GM19468 (cell line): ENCODE results near the gene HSH2D.

Source experiments
- ATAC-seq: cut with Tn5 transposase; IDR thresholded peaks from one replicate; pipeline ENCODE4 v1.9.1; 2021; ENCODE audit warnings: mild to moderate bottlenecking, moderate library complexity, moderate number of reproducible peaks; ENCODE audit not compliant: unreplicated experiment; ENCODE audit errors: extremely low read depth

HSH2D gene

DNA sequence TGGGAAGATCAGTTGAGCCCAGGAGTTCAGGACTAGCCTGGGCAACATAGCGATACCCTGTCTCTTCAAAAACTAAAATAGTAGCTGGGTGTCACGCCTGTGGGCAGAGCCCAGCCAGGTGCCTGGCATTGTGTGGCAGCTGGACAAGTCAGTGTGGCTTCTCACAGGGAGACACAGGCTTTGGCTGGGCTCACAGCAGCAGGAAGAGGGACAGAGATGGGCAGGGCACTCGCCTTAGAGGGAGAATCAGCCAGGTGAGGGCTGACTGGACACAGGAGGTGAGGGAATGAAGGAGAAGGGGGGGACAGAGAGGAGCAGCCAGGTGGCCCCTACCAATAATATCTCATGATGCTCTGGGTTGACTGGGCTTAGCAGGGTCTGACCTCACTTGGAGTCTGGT lies 45.0 kb downstream of the HSH2D start:
- ATAC-seq, result no peak

GRCh38 chr19:16190198-16190597 lies 46.7 kb downstream of the HSH2D start:
- ATAC-seq, result no peak

DNA sequence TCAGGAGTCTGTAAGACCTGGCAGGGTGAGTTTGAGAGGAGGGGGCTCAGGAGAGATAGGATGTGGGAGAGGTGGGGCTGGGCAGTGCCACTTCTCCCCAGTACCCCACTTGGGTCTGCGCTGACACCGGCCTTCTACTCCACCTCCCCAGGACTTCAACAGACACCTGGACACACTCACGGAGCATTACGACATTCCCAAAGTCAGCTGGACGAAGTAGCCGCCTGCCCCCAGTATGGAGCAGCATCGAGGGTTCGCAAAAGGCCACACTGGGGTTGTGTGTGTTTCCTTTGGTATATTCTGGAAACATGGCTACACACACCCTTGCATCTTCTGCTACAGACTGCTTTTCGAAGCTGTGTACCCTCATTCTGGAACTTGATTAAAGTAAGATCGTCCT lies 47.3 kb downstream of the HSH2D start:
- ATAC-seq, result no peak

DNA sequence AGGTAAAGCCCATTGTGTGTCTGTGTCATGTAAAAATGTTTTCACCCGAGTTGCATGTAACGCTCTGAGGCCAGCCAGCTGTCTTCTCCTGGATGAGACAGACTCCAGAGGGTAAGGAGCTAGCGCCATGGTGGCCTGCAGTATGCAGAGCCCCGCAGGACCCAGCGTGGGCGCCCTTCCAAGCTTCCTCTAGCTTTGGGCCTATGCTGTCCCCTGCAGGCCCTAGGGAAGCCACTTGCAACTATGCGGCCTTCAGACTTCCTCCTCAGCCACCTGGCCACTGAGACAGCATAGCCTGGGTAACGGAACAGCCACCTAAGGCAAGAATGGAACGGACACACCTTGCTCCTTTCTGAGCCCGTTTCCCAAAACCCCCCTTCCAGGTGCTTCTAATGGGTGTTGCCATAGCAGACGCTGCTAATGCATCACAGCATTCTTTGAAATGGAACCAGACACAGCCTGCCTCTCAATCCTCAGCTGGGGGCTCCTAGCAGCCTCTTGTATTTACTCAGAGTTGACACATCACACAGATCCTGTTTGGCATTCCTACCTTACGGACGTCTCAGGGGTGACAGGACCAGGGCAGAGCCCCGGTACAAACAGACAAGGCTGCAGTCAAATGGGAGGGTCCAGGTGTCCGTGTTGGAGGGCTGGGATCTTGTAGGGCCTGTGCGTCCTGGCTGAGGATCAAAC lies 47.9 kb downstream of the HSH2D start:
- no peak for ATAC-seq

- ATAC-seq, result no peak
Observed at GRCh38 chr19:16193466-16193865, 50.0 kb downstream of the HSH2D start.

GRCh38 chr19:16197188-16197621 lies 53.7 kb downstream of the HSH2D start:
- peak; percentile 6 for ATAC-seq

- ATAC-seq, result peak; percentile 81
Observed at GRCh38 chr19:16197622-16198369, 54.3 kb downstream of the HSH2D start, which contains the start of gene AP1M1. AP1M1 (plus strand) TSS chr19:16197911; CDS start chr19:16198027, 116 bp downstream.

DNA sequence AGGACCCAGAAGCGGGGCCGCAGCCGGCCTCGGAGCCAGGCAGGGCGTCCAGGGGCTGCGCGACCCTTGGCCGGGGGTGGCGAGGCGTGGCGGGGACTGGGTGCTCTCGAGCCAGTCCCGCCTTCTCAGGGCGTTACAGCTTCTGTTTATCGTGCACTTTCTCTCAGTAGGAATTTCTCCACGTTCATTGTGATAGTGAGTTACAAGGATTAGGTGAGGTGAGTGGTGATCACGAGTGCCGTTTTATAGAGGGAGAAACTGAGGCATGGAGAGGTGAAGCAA lies 54.8 kb downstream of the HSH2D start:
- no peak for ATAC-seq

DNA sequence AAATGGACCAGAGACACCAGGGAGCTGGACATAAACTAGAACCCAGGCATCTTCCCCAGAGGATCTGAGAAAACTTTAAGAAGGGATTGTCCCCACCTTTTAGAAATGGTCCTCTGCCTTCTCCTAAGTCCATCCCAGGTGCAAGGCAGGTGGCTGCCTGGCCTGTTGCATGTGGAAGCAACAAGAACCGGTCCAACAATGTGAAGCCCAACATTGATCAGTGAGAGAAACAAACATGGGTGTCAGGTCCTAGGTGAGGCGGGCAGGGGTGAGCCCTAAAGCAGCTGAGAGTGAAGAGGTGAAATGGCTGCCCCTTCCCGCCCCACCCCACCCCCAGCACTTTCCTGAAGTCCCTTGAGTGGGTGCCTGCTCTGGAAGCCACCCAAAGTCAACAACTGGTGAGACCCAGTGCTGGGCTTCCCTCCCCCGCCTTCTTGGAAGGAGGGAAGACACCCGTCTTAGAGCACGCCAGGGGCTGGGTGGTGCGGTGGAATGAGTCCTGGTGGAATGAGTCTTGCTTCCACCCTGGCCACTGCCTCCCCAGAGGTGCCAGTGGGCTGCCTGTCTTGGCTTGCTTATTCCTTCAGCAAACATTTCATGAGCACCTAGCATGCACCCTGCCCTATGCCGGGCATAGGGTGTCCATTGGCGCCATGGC lies 55.9 kb downstream of the HSH2D start:
- no peak for ATAC-seq

GRCh38 chr19:16200038-16201010 lies 56.8 kb downstream of the HSH2D start:
- no peak for ATAC-seq

- ATAC-seq, result no peak
Observed at GRCh38 chr19:16201011-16201391, 57.5 kb downstream of the HSH2D start.

DNA sequence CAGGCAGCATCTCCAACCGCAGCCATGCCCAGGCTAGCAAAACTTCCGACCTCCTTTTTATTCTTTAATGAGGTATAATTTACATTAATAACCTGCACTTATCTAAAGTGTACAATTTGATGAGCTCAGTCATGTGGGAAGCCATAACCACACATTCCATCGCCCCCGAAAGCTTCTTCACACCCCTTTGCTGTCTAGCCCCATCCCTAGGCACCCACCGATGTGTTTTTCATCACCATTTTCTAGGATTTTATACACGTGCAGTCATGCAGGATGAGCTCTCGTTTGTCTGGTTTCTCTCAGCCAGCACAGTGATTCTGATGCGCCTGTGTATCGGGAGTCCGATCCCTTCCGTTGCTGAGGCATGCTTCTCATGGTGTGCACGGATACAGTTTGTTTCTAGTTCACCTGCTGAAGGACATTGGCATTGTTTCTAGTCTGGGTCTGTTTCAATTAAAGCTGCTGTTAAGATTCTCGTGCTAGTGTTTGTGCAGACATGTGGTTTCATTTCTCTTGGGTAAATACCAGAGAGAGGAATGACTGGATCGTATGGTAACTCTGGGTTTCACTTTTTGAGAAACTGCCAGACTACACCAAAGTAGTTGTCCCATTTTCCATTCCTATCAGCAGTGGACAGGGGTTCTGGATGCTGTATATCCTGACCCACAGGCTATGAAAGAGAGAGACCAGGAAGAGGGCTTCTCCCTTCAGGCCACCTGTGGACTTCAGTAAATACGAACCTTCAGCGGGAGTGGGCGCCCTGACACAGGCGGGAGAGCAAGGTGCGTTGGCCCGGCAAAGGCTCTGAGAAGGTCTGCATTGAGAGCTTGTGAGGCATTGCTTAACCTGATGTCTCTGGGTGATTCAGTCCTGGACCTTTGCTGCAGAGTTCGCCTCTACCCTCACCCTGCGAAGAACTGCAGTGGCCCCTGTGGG lies 59.1 kb downstream of the HSH2D start:
- ATAC-seq, result no peak

GRCh38 chr19:16203256-16204004 lies 59.9 kb downstream of the HSH2D start:
- no peak for ATAC-seq

- no peak for ATAC-seq
Observed at GRCh38 chr19:16204005-16204294, 60.5 kb downstream of the HSH2D start.

GRCh38 chr19:16205205-16206045 lies 61.9 kb downstream of the HSH2D start:
- no peak for ATAC-seq

DNA sequence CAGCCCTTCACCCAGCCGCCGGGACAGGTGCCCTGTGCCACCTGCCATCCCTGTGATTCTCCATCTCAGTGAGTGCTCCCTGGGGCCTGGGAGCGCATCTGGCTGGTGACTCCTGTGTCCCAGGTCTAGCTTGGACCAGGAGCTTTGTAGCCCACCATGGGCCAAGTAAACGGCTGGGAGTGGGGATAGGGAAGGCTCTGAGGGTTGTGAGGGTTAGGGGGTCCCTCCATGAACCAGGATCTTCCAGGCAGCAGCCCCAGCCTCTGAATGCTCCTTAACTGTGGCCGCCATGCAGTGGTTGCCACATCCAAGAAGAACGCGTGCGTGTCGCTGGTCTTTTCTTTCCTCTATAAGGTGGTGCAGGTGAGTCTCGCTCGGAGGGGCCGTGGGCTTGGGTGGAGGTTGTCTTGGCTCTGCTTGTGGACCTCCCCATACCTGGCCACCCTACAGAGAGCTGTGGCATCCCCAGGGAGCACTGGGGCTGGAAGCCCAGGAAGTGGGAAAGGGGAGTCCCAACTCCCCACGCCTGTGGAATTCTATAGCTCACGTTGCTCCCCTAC lies 62.6 kb downstream of the HSH2D start:
- ATAC-seq, result no peak

GRCh38 chr19:16206637-16207036 lies 63.2 kb downstream of the HSH2D start:
- ATAC-seq, result no peak

DNA sequence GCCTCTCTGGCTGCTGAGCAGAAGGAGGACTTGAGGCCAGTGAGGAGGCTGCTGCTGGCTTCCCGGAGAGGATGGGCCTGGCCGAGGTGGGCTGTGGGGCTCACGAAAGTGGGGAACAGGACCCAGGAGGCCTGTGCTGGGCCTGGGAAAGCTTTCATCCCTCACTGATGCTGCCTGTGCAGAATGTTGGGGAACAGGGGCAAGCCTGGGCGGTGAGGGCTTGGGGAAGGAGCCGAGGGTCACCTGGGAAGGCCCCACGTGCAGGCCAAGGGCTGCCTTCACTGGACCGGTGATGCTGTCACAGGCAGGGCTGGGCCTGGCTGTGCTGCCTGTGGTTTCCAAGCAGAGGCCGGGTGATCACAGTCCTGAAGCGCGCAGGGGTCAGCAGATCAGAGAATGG lies 63.6 kb downstream of the HSH2D start:
- no peak for ATAC-seq
